ENCODE measurements around the gene RSPH3. TPM values are rescaled to one million over a fixed set of nuclear protein-coding genes. Genes with fewer than 3 reads are reported as not detected.

The RSPH3 gene
- total and polyA plus RNA-seq, 2 of the 8 experiments (the other 6 are each of a cell fraction or from before 2014, with no cell fraction given): 0.60 to 2.7 TPM

DNA sequence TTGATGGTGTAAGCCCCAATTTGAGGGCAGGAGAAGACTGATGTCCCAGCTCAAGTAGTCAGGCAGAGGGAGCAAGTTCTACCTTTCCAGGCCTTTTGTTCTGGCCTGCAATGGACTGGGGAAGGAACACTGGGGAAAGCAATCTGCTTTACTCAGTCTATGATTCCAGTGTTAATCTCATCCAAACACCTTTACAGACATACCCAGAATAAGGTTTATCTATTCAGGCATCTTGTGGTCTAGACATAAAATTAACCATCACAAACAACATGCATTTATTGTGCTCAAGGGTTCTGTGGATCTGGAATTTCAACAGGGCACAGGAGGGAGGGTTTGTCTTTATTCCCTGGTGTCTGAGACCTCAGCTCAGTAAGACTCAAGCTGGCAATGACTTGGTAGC lies 14.4 kb upstream of the RSPH3 start:
- Histone ChIP-seq H3K14ac (ENCODE audit: insufficient read length) (no peak overlapping the region), H3K4me3 (ENCODE audit: extremely low read depth in 1 of 4, insufficient read depth in 2 of 4, low read depth in 3 of 4, low read length in 4 of 4) (no peak overlapping the region), H3K23ac (ENCODE audit: insufficient read length) (no peak overlapping the region), H4K8ac (ENCODE audit: extremely low read depth, insufficient read depth, low read length) (no peak overlapping the region), H3K56ac (replicated peaks; ENCODE audit: insufficient read length, low read depth, low read length) (no peak overlapping the region), H2BK12ac (ENCODE audit: low read depth, low read length) (no peak overlapping the region), H2AFZ (ENCODE audit: low read length) (no peak overlapping the region), H3K9ac (replicated peaks in 1 of 4; ENCODE audit: extremely low read depth in 1 of 4, low read depth in 3 of 4, low read length in 3 of 4) (no peak overlapping the region), H4K5ac (ENCODE audit: insufficient read length, low read depth, low read length) (no peak overlapping the region), H3K27ac (ENCODE audit: low read depth, low read length) (no peak overlapping the region), H3K27me3 (replicated peaks in 1 of 4; ENCODE audit: control insufficient read depth in 3 of 4, extremely low read depth in 1 of 4, insufficient read depth in 3 of 4, low read length in 3 of 4) (peaks cover 0 to 1% (median 0%) of the 10 kb centered on the region in 4 experiments; a peak in 1 of 7 replicates), H2BK5ac (ENCODE audit: low read depth, low read length) (no peak overlapping the region), H3K9me3 (ENCODE audit: insufficient read depth in 2 of 2, low read depth in 1 of 2, low read length in 1 of 2) (peaks cover 0 to 4% of the 10 kb centered on the region in 2 experiments; a peak in 1 of 4 replicates), H3K4me2 (ENCODE audit: insufficient read depth in 1 of 2, low read depth in 2 of 2, low read length in 2 of 2) (no peak overlapping the region), H3K23me2 (ENCODE audit: low read depth, low read length) (no peaks in the 10 kb centered on the region; the same call in 1 of the 2 replicates), H3K18ac (ENCODE audit: extremely low read depth, low read length) (no peak overlapping the region), H4K20me1 (replicated peaks in 1 of 2; ENCODE audit: control insufficient read depth in 1 of 2, insufficient read depth in 2 of 2, low read length in 2 of 2) (no peaks in the 10 kb centered on the region), H2AK5ac (ENCODE audit: low read depth, low read length) (no peak overlapping the region), H3K79me2 (ENCODE audit: control insufficient read depth in 1 of 2, insufficient read depth in 2 of 2, low read length in 2 of 2) (no peaks in the 10 kb centered on the region), H4K91ac (replicated peaks; ENCODE audit: insufficient read length, low read length) (no peak overlapping the region), H2BK15ac (ENCODE audit: low read length) (no peak overlapping the region), H2BK120ac (replicated peaks; ENCODE audit: low read depth, low read length) (no peak overlapping the region), H2BK20ac (ENCODE audit: low read length) (no peak overlapping the region), H3K4me1 (replicated peaks in 1 of 4; ENCODE audit: control insufficient read depth in 3 of 4, insufficient read depth in 4 of 4, low read length in 3 of 4) (no peaks in the 10 kb centered on the region), H3K36me3 (ENCODE audit: control insufficient read depth in 2 of 4, insufficient read depth in 4 of 4, low read length in 3 of 4) (no peaks in the 10 kb centered on the region), H3K4ac (replicated peaks; ENCODE audit: insufficient read length, low read depth, low read length) (no peak overlapping the region), H3K79me1 (ENCODE audit: low read depth, low read length) (no peaks in the 10 kb centered on the region)
- ChIA-PET CTCF (ENCODE audit: partially characterized antibody) (interaction anchor here (1.3 to 3.8 kb wide), 5 partner anchors 14 to 120 kb away, joined by 4 to 15 read pairs (median 4); partner anchors contain the start of gene RSPH3), POLR2A (ENCODE audit: partially characterized antibody) (interaction anchor here (1.3 kb wide), 1 partner anchor 15 kb away, joined by 5 read pairs; the partner anchor contains the start of gene RSPH3)
- no peak for FAIRE-seq
- DNase-seq (ENCODE audit: low read depth in 1 of 2, low spot score in 2 of 2): no peak
- TF ChIP-seq POLR2AphosphoS5 (IDR thresholded peaks at IDR 0.05; ENCODE audit: low read depth, low read length) (no peak), ZNF274 (IDR thresholded peaks at IDR 0.05; ENCODE audit: borderline replicate concordance, extremely low read depth, low read length) (no peak), CHD1 (IDR thresholded peaks at IDR 0.05; ENCODE audit: low read depth, low read length) (no peak), SIRT6 (IDR thresholded peaks at IDR 0.05; ENCODE audit: low read length) (no peak), BACH1 (IDR thresholded peaks at IDR 0.05; ENCODE audit: low read length) (no peak), JUND (IDR thresholded peaks at IDR 0.05; ENCODE audit: low read length) (no peak), TEAD4 (IDR thresholded peaks at IDR 0.05; ENCODE audit: low read depth, low read length) (no peak), CHD2 (IDR thresholded peaks at IDR 0.05; ENCODE audit: low read length) (no peak), CTBP2 (IDR thresholded peaks at IDR 0.05; ENCODE audit: borderline replicate concordance, insufficient read depth, insufficient read length, low read length) (no peak), CBX5 (IDR thresholded peaks at IDR 0.05; ENCODE audit: low read depth, low read length) (no peak), RFX5 (IDR thresholded peaks at IDR 0.05; ENCODE audit: borderline replicate concordance, low read depth, low read length) (no peak), USF2 (IDR thresholded peaks at IDR 0.05; ENCODE audit: low read length) (no peak), SP1 (IDR thresholded peaks at IDR 0.05; ENCODE audit: low read depth, low read length) (no peak), MAX (IDR thresholded peaks at IDR 0.05) (no peak)
- TF ChIP-seq, protein P1, sequence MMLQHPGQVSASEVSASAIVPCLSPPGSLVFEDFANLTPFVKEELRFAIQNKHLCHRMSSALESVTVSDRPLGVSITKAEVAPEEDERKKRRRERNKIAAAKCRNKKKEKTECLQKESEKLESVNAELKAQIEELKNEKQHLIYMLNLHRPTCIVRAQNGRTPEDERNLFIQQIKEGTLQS (IDR thresholded peaks at IDR 0.05; ENCODE audit: insufficient read depth, low read depth, low read length): no peak

Data from H1 (cell line).